HEK293 (cell line): Measurements from ENCODE around the gene DUSP18.

ENCODE experiments used
- GLI4 ChIP-seq: fragments of 450-650 bp; formaldehyde crosslinking; IDR thresholded peaks from 2 replicates; pipeline ENCODE4 v1.5.1; 2016; ENCODE audit warnings: missing biosample characterization, missing genetic modification characterization
- HOXA7 ChIP-seq: sonication (generic); formaldehyde crosslinking; IDR thresholded peaks from 2 replicates; pipeline ENCODE4 v1.8.1; 2022; ENCODE audit warnings: missing genetic modification reagents, borderline replicate concordance
- YY2 ChIP-seq: fragments of 450-650 bp; formaldehyde crosslinking; IDR thresholded peaks from 2 replicates; pipeline ENCODE4 v1.5.1; 2016; ENCODE audit warnings: missing biosample characterization, missing genetic modification characterization
- ZBTB11 ChIP-seq: fragments of 450-650 bp; formaldehyde crosslinking; conservative IDR thresholded peaks from 2 replicates; pipeline ENCODE4 v1.5.1; 2016; ENCODE audit warnings: low read depth, missing biosample characterization, missing genetic modification characterization
- ZNF114 ChIP-seq: fragments of 450-650 bp; formaldehyde crosslinking; IDR thresholded peaks from 2 replicates; pipeline ENCODE4 v1.5.0; 2017; ENCODE audit warnings: missing biosample characterization, missing genetic modification characterization
- ZNF140 ChIP-seq: fragments of 450-650 bp; formaldehyde crosslinking; IDR thresholded peaks from 2 replicates; pipeline ENCODE4 v1.5.1; 2016; ENCODE audit warnings: missing biosample characterization, missing genetic modification characterization
- ZNF223 ChIP-seq: fragments of 450-650 bp; formaldehyde crosslinking; IDR thresholded peaks from 2 replicates; pipeline ENCODE4 v1.5.1; 2016; ENCODE audit warnings: missing biosample characterization, missing genetic modification characterization
- ZNF280D ChIP-seq: fragments of 450-650 bp; formaldehyde crosslinking; IDR thresholded peaks from 2 replicates; pipeline ENCODE4 v1.5.1; 2016; ENCODE audit warnings: missing biosample characterization, missing genetic modification characterization
- ZNF311 ChIP-seq: fragments of 450-650 bp; formaldehyde crosslinking; IDR thresholded peaks from 2 replicates; pipeline ENCODE4 v1.5.1; 2017; ENCODE audit warnings: missing biosample characterization, missing genetic modification characterization, borderline replicate concordance
- ZNF350 ChIP-seq: fragments of 450-650 bp; formaldehyde crosslinking; IDR thresholded peaks from 2 replicates; pipeline ENCODE4 v1.5.0; 2017; ENCODE audit warnings: missing biosample characterization, mild to moderate bottlenecking, missing genetic modification characterization
- ZNF416 ChIP-seq: fragments of 450-650 bp; formaldehyde crosslinking; IDR thresholded peaks from 2 replicates; pipeline ENCODE4 v1.5.1; 2016; ENCODE audit warnings: missing biosample characterization, missing genetic modification characterization
- ZNF473 ChIP-seq: fragments of 450-650 bp; formaldehyde crosslinking; IDR thresholded peaks from 2 replicates; pipeline ENCODE4 v1.5.1; 2017; ENCODE audit warnings: missing biosample characterization, missing genetic modification characterization
- ZNF501 ChIP-seq: fragments of 450-650 bp; formaldehyde crosslinking; IDR thresholded peaks from 2 replicates; pipeline ENCODE4 v1.5.1; 2016; ENCODE audit warnings: missing biosample characterization, missing genetic modification characterization
- ZNF518A ChIP-seq: fragments of 450-650 bp; formaldehyde crosslinking; conservative IDR thresholded peaks from 2 replicates; pipeline ENCODE4 v1.5.1; 2016; ENCODE audit warnings: low read depth, missing biosample characterization, missing genetic modification characterization
- ZNF548 ChIP-seq: fragments of 450-650 bp; formaldehyde crosslinking; IDR thresholded peaks from 2 replicates; pipeline ENCODE4 v1.5.1; 2016; ENCODE audit warnings: missing biosample characterization, missing genetic modification characterization
- ZNF621 ChIP-seq: fragments of 450-650 bp; formaldehyde crosslinking; IDR thresholded peaks from 2 replicates; pipeline ENCODE4 v1.5.1; 2017; ENCODE audit warnings: missing biosample characterization, missing genetic modification characterization
- ZNF645 ChIP-seq: fragments of 450-650 bp; formaldehyde crosslinking; IDR thresholded peaks from 2 replicates; pipeline ENCODE4; 2016; ENCODE audit warnings: missing biosample characterization, missing genetic modification characterization
- ZNF785 ChIP-seq: fragments of 450-650 bp; formaldehyde crosslinking; IDR thresholded peaks from 2 replicates; pipeline ENCODE4 v1.5.1; 2016; ENCODE audit warnings: missing biosample characterization, missing genetic modification characterization
- ZXDB ChIP-seq: fragments of 450-650 bp; formaldehyde crosslinking; IDR thresholded peaks from 2 replicates; pipeline ENCODE4 v1.5.1; 2016; ENCODE audit warnings: missing biosample characterization, missing genetic modification characterization

The DUSP18 gene

GRCh38 chr22:30694171-30694639, 26.5 kb upstream of the DUSP18 start (continued):
- TF ChIP-seq ZNF350 (tag by site-specific recombination) (no peak), ZNF621 (tag by site-specific recombination) (no peak), YY2 (tag by site-specific recombination) (peak; percentile 73), ZNF473 (tag by site-specific recombination) (no peak), ZNF785 (tag by site-specific recombination) (peak; percentile 42; the same call in 1 of the 2 replicates), ZXDB (tag by site-specific recombination) (peak; percentile 80), ZNF501 (no peak), ZNF114 (no peak), ZNF548 (tag by site-specific recombination) (no peak), ZNF311 (tag by site-specific recombination) (no peak), ZNF518A (tag by site-specific recombination) (no peak), ZNF645 (tag by site-specific recombination) (no peak), ZNF223 (tag by site-specific recombination) (no peak), ZBTB11 (tag by site-specific recombination) (no peak), HOXA7 (no peak), ZNF280D (tag by site-specific recombination) (no peak), ZNF140 (no peak), ZNF416 (tag by site-specific recombination) (no peak), GLI4 (no peak)
- TF ChIP-seq, all 188 proteins: peak for 42
